DND-41 (cell line): ENCODE measurements around the gene HLCS.

Source experiments
- EZH2 ChIP-seq: IDR thresholded peaks from 3 replicates; pipeline ENCODE4 v1.6.1; 2012; ENCODE audit warnings: borderline replicate concordance, low read depth, mild to moderate bottlenecking, moderate library complexity, low read length, inconsistent platforms; ENCODE audit not compliant: severe bottlenecking
- TF ChIP-seq, protein P1 (sequence below): IDR thresholded peaks from 2 replicates; pipeline ENCODE4 v1.5.1; 2012; ENCODE audit warnings: borderline replicate concordance, low read length, moderate library complexity, mild to moderate bottlenecking; ENCODE audit not compliant: poor library complexity, severe bottlenecking; ENCODE audit errors: extremely low read depth

DNA sequence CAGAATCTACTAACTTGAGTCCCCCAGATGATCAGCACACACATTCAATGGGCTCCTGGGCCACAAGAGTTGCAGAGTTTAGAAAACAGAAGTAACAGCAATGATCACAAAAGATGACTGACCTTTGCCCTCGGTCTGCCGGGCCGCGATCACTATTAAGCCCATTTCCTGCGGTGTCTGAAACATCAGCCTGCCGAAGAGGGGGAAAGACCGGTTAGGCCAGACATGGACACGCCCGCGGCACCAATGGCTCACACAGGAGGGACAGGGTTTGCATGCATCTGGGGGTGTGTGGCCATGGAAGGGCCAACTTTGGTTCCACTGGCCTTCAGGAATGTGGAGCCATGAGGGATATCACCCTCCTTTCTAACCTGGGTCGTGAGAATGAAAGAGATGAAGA, 199.4 kb downstream of the HLCS start:
- TF ChIP-seq, protein P1, sequence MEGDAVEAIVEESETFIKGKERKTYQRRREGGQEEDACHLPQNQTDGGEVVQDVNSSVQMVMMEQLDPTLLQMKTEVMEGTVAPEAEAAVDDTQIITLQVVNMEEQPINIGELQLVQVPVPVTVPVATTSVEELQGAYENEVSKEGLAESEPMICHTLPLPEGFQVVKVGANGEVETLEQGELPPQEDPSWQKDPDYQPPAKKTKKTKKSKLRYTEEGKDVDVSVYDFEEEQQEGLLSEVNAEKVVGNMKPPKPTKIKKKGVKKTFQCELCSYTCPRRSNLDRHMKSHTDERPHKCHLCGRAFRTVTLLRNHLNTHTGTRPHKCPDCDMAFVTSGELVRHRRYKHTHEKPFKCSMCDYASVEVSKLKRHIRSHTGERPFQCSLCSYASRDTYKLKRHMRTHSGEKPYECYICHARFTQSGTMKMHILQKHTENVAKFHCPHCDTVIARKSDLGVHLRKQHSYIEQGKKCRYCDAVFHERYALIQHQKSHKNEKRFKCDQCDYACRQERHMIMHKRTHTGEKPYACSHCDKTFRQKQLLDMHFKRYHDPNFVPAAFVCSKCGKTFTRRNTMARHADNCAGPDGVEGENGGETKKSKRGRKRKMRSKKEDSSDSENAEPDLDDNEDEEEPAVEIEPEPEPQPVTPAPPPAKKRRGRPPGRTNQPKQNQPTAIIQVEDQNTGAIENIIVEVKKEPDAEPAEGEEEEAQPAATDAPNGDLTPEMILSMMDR = no peak
- TF ChIP-seq EZH2 = no peak
